NCI-H226 (cell line): ENCODE measurements around the gene SEMA4A.
A peak's percentile ranks its signal among the peaks of the same experiment; 100 is the strongest.
"Not testable (repeated sequence)": the region's sequence is repeated elsewhere in the genome, so short reads cannot be mapped to it uniquely, and the experiment has no call there.

Experiments used
- DNase-seq: peaks from one replicate; pipeline ENCODE4 v3.0.0-alpha.2; 2015

Gene SEMA4A

GRCh38 chr1:156153362-156153761 is at the start of gene SEMA4A:
Gene SEMA4A (plus strand): TSS chr1:156153585. CDS start chr1:156154579, 994 bp downstream.
- no peak for DNase-seq

GRCh38 chr1:156104065-156104810 is 49.1 kb upstream of the SEMA4A start:
- DNase-seq, result peak; percentile 87

GRCh38 chr1:156104861-156105832 is 48.2 kb upstream of the SEMA4A start:
- DNase-seq, result peak; percentile 50

GRCh38 chr1:156106624-156107488 is 46.5 kb upstream of the SEMA4A start:
- peak; percentile 41 for DNase-seq

GRCh38 chr1:156108057-156108456 is 45.3 kb upstream of the SEMA4A start:
- DNase-seq, result no peak

- DNase-seq, result no peak
Observed at GRCh38 chr1:156108664-156109241, 44.6 kb upstream of the SEMA4A start.

GRCh38 chr1:156110252-156110651 is 43.1 kb upstream of the SEMA4A start:
- DNase-seq, result no peak

- DNase-seq, result no peak
Observed at GRCh38 chr1:156111355-156111962, 41.9 kb upstream of the SEMA4A start.

GRCh38 chr1:156112276-156113137 is 40.9 kb upstream of the SEMA4A start:
- DNase-seq, result no peak

- DNase-seq, result no peak
Observed at GRCh38 chr1:156113282-156113950, 40.0 kb upstream of the SEMA4A start.

- DNase-seq, result peak; percentile 97
Observed at GRCh38 chr1:156114101-156114918, 39.1 kb upstream of the SEMA4A start, which contains the start of gene LMNA. Gene LMNA (plus strand): TSS chr1:156114711. CDS start chr1:156114919, 208 bp downstream.

GRCh38 chr1:156114919-156115513 is 38.4 kb upstream of the SEMA4A start:
- no peak for DNase-seq

GRCh38 chr1:156115514-156116374 is 37.6 kb upstream of the SEMA4A start:
- DNase-seq, result peak; percentile 86

- DNase-seq, result not testable (repeated sequence)
Observed at GRCh38 chr1:156116731-156117130, 36.7 kb upstream of the SEMA4A start.

- no peak for DNase-seq
Observed at GRCh38 chr1:156117414-156118176, 35.8 kb upstream of the SEMA4A start.

GRCh38 chr1:156118177-156118868 is 35.1 kb upstream of the SEMA4A start:
- no peak for DNase-seq
